Transverse colon (tissue), 4 donors: Measurements from ENCODE around the gene SCGB1C1. TPM values are rescaled to one million over a fixed set of nuclear protein-coding genes. Genes with fewer than 3 reads are reported as not detected.
"Not testable (repeated sequence)": the region's sequence is repeated elsewhere in the genome, so short reads cannot be mapped to it uniquely, and the experiment has no call there.

Experiments
- DNase-seq: peaks from one replicate; pipeline ENCODE4 v3.0.0-alpha.2; 2019
- H3K27ac ChIP-seq, 4 donors: fragments of 200-600 bp; sonication (generic); 2 replicates each; pipeline ENCODE4 v1.5.1; 2016 to 2018; ENCODE audit warnings: inconsistent platforms in 4 of 4
- H3K27me3 ChIP-seq: fragments of 200-600 bp; sonication (generic); 2 replicates; pipeline ENCODE4 v1.5.1; 2017; ENCODE audit warnings: inconsistent platforms
- H3K36me3 ChIP-seq, 4 donors: fragments of 200-600 bp; sonication (generic); 2 replicates each; pipeline ENCODE4 v1.5.1; 2017 to 2019; ENCODE audit warnings: inconsistent platforms in 4 of 4
- H3K4me1 ChIP-seq, 4 donors: fragments of 200-600 bp; sonication (generic); 2 replicates each; pipeline ENCODE4 v1.5.1; 2017 to 2020; ENCODE audit warnings: inconsistent platforms in 4 of 4
- H3K4me3 ChIP-seq, 4 donors: fragments of 200-600 bp; sonication (generic); 1 replicate in 1 of 4; 2 replicates in 3 of 4; pipeline versions ENCODE4 v1.5.1 to v1.6.1; 2017 to 2019; ENCODE audit warnings: inconsistent platforms in 4 of 4
- H3K9me3 ChIP-seq, 2 donors: fragments of 200-600 bp; sonication (generic); 2 replicates each; pipeline ENCODE4 v1.5.1; 2017 to 2019; ENCODE audit warnings: inconsistent platforms in 2 of 2
- CTCF ChIP-seq, 5 experiments: fragments of 200-600 bp in 3 of 5; fragments of 450-650 bp in 2 of 5; sonication (generic) in 3 of 5; IDR thresholded peaks; 1 replicate in 2 of 5; 2 replicates in 3 of 5; pipeline ENCODE4 v1.5.1; 2016 to 2017; ENCODE audit warnings: antibody characterized with exemption in 5 of 5, inconsistent platforms in 3 of 5, mild to moderate bottlenecking in 2 of 5, moderate library complexity in 1 of 5
- EP300 ChIP-seq: sonication (generic); formaldehyde crosslinking; IDR thresholded peaks from one replicate; pipeline ENCODE4 v1.6.1; 2017; ENCODE audit warnings: antibody characterized with exemption, low read depth
- POLR2A ChIP-seq: fragments of 450-650 bp; IDR thresholded peaks from one replicate; pipeline ENCODE4 v1.6.1; 2016; ENCODE audit warnings: antibody characterized with exemption, mild to moderate bottlenecking, moderate library complexity
- POLR2AphosphoS5 ChIP-seq, 3 donors: sonication (generic); formaldehyde crosslinking; IDR thresholded peaks; one replicate each; pipeline ENCODE4 v1.6.1; 2016; ENCODE audit warnings: antibody characterized with exemption in 3 of 3
- WGBS, 2 donors: methylation state at CpG; one replicate each; pipeline ENCODE4 v1.1.5; 2018; ENCODE audit warnings: low coverage in 1 of 2; 5-methylcytosine and 5-hydroxymethylcytosine counted together
- in situ Hi-C, 4 donors: fragments of 200-750 bp; cut with MboI; loops; one replicate each; pipeline versions ENCODE4 v1.15.0 to v1.15.1; 2017; ENCODE audit warnings: low sequenced_read_pairs in 3 of 4, low pct_ligation_motif_present in 1 of 4, low pct_unique_long_range_greater_than_20kb in 1 of 4
- intact Hi-C: fragments of 100-400 bp; cut with DNase I; formaldehyde crosslinking; loops from one replicate; pipeline ENCODE4 v1.15.1; 2023; ENCODE audit warnings: low total_unique reads
- total RNA-seq, 4 donors: library from RNA; depleted of rRNA; stranded (reverse); fragments of >200 nt; gene quantifications; one replicate each; pipeline ENCODE4 v1.1.0, GENCODE V29; 2016

Gene SCGB1C1
- total RNA-seq, 4 donors from 2014 or later, result not detected

GRCh38 chr11:191490-192478, 1.1 kb upstream of the SCGB1C1 start:
- in situ Hi-C loops, H3K9me3 ChIP-seq, H3K4me1 ChIP-seq, DNase-seq, H3K4me3 ChIP-seq, intact Hi-C loops, H3K27me3 ChIP-seq, H3K27ac ChIP-seq, H3K36me3 ChIP-seq: not testable (repeated sequence)
- WGBS, 2 donors, result 37% methylated on average over 4 of the region's 8 CpGs; no CpG with 5 or more reads in 1 of the 2 donors
- TF ChIP-seq CTCF (IDR thresholded peaks at IDR 0.05), result peak; percentile 27 to 56 (median 35)

DNA sequence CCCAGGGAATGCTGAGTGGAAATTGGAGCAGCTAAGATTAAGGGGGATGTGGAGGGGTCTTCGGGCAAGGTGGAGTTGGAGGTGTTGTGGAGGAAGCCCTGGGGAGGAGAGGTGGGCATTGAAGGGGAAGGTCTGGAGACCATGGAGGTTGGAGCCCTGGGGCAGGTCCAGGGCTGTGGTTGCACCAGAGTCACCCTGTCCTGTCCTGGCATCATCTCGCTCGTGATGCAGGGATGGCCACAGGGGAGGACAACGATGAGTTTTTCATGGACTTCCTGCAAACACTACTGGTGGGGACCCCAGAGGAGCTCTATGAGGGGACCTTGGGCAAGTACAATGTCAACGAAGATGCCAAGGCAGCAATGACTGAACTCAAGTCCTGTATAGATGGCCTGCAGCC, 603 bp downstream of the SCGB1C1 start:
- H3K36me3 ChIP-seq, H3K4me1 ChIP-seq, intact Hi-C loops, H3K27ac ChIP-seq, H3K9me3 ChIP-seq, H3K27me3 ChIP-seq, H3K4me3 ChIP-seq, in situ Hi-C loops: not testable (repeated sequence)
- peak; percentile 6 for DNase-seq
- WGBS, 2 donors, result 49 to 65% methylated on average over 4 to 5 of the region's 5 CpGs

DNA sequence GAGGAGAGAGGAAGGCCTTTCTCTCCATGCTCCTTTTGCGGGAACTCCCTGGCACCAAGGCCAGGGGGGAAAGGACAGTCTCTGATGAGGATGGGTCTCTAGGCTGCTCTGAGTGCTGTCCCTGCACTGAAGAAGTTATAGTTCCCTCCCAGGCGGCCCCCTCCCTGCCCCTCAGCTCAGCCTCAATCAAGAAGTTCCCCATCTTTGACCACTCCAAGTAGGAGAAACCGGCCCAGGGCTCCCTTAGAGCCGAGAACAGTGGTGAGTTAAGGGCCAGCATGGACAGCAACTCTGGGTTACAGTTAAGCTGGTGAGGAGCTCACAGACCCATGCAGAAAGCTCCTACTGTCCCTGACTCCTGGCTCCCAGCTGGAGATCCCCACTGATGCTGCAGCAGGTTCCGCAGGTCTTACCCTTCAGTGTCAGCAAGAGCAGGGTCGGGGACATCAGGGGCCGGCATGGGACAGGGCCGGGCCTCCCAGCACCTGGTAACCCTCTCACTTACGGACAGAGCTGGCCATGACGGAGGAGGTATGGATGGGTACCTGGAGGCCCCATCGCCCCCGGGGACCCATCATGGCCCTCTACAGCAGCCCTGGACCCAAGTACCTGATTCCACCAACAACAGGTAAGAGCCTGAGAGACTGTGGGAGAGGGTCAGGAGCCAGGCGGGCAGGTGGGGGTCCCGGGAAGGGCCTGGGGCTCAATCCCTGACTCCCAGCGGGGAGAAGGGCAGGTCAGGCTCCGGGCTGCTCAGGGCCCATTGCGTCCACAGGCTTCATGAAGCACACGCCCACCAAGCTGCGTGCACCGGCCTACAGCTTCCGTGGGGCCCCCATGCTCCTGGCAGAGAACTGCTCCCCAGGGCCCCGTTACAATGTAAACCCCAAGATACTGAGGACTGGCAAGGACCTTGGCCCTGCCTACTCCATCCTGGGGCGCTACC, 4.2 kb downstream of the SCGB1C1 start:
- Histone ChIP-seq H3K4me1 (peaks cover 0 to under 1% (median 0%) of the 10 kb centered on the region in 4 donors), H3K4me3 (no peak overlapping the region), H3K9me3 (no peaks in the 10 kb centered on the region), H3K36me3 (no peaks in the 10 kb centered on the region), H3K27me3 (no peaks in the 10 kb centered on the region), H3K27ac (no peak overlapping the region)
- DNase-seq, result peak; percentile 6
- intact Hi-C loops (no loop called here), in situ Hi-C loops (no loop called here)
- TF ChIP-seq CTCF (IDR thresholded peaks at IDR 0.05) (no peak), EP300 (no peak), POLR2A (no peak), POLR2AphosphoS5 (IDR thresholded peaks at IDR 0.05) (no peak)
- WGBS, 2 donors, result 63 to 81% methylated on average over 1 to 17 of the region's 23 CpGs

- Histone ChIP-seq H3K9me3 (no peaks in the 10 kb centered on the region), H3K27me3 (no peaks in the 10 kb centered on the region), H3K36me3 (no peaks in the 10 kb centered on the region), H3K27ac (no peak overlapping the region), H3K4me3 (no peak overlapping the region), H3K4me1 (peaks cover 0 to 8% (median 0%) of the 10 kb centered on the region in 4 donors)
- in situ Hi-C loops, result no loop called here
- 91 to 93% methylated on average over 7 to 8 of the region's 9 CpGs for WGBS, 2 donors
- no peak for DNase-seq
- intact Hi-C loops, result no loop called here
- TF ChIP-seq POLR2A, result no peak
- no peak for TF ChIP-seq POLR2AphosphoS5 (IDR thresholded peaks at IDR 0.05)
- no peak for TF ChIP-seq CTCF (IDR thresholded peaks at IDR 0.05)
- TF ChIP-seq EP300, result no peak
These were observed 4.9 kb downstream of the SCGB1C1 start for GRCh38 chr11:197741-198235.
